ENCODE results near the gene CRACDL.

GRCh38 chr2:98748292-98749065, 187.5 kb downstream of the CRACDL start:
- TF ChIP-seq POLR2AphosphoS5 (IDR thresholded peaks at IDR 0.05): no peak
- TF ChIP-seq, protein P1, sequence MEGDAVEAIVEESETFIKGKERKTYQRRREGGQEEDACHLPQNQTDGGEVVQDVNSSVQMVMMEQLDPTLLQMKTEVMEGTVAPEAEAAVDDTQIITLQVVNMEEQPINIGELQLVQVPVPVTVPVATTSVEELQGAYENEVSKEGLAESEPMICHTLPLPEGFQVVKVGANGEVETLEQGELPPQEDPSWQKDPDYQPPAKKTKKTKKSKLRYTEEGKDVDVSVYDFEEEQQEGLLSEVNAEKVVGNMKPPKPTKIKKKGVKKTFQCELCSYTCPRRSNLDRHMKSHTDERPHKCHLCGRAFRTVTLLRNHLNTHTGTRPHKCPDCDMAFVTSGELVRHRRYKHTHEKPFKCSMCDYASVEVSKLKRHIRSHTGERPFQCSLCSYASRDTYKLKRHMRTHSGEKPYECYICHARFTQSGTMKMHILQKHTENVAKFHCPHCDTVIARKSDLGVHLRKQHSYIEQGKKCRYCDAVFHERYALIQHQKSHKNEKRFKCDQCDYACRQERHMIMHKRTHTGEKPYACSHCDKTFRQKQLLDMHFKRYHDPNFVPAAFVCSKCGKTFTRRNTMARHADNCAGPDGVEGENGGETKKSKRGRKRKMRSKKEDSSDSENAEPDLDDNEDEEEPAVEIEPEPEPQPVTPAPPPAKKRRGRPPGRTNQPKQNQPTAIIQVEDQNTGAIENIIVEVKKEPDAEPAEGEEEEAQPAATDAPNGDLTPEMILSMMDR (IDR thresholded peaks at IDR 0.05): no peak
- no peak for TF ChIP-seq EP300 (IDR thresholded peaks at IDR 0.05)

Measured in gastroesophageal sphincter (tissue), 3 donors.